CD4-positive, alpha-beta T cell treated with Interleukin-4 for 1 hour (primary cell): Measurements from ENCODE around the gene SFTPD.

ENCODE experiments used
- DNase-seq, 2 donors: peaks; one replicate each; pipeline ENCODE4 v3.0.0-alpha.2; 2020 to 2022

The SFTPD gene

DNA sequence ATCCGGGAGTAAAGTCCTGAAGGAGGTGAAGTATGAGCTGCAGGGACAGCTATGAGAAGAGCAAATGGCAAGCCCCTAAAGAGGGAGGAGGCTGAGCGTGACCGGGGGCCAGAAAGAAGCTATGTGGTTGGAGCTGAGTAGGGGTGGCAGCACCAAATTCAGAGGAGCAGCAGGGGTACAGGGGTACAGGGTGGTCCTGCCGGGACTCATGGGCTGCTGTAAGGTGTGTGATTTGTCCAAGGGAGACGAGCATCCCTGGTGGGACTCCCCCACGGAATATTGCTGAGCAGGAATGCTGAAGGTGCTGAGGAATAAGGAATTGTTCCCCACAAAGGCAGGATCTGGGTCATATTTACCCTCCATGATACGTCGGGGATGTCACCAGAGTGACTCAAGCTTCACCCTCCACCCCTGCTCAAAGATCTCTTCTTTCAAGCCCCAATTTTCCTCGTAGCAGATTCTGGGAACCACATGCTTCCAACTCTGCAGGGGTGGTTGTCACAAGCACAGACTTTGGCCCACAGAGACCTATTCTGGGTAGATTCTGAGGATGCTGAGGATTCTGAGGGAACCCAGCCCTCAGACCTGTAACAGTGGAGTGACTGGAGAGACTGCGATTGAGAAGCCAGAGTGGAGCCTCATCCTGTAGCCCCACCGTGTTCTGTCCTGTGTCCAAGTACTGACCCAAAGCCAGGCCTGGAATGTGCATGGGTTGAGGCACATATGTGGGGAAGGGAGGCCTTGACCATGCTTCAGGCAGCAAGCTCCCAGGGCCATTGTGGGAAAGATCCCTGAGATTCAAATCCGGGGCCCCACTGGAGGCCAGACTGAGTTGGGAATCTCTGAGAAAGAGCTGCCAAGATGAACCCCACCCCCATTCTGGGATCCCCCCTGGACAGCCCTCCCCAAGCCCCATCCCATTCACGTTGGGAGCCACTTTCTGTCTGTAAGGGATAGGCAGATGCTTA lies 4.2 kb downstream of the SFTPD start:
- DNase-seq: no peak

DNA sequence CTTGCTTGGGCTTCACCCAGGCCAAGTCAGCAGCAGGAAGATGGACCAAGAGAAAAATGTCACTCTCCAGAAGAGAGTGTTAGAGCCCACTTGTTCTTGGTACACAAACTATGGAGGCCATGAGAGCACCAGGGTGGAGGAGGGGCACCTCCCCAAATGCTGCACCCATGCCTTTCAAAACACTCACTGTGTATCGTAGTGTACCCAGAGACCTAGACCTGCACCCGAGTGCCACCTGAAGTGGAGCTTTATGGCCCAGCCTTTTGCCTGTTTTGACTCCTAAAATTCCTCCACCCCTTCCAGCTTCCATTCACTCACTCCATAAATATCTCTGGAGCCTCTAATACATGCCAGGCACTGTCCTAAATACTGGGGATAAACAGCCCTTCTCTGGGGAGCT lies 5.0 kb downstream of the SFTPD start:
- DNase-seq: no peak

DNA sequence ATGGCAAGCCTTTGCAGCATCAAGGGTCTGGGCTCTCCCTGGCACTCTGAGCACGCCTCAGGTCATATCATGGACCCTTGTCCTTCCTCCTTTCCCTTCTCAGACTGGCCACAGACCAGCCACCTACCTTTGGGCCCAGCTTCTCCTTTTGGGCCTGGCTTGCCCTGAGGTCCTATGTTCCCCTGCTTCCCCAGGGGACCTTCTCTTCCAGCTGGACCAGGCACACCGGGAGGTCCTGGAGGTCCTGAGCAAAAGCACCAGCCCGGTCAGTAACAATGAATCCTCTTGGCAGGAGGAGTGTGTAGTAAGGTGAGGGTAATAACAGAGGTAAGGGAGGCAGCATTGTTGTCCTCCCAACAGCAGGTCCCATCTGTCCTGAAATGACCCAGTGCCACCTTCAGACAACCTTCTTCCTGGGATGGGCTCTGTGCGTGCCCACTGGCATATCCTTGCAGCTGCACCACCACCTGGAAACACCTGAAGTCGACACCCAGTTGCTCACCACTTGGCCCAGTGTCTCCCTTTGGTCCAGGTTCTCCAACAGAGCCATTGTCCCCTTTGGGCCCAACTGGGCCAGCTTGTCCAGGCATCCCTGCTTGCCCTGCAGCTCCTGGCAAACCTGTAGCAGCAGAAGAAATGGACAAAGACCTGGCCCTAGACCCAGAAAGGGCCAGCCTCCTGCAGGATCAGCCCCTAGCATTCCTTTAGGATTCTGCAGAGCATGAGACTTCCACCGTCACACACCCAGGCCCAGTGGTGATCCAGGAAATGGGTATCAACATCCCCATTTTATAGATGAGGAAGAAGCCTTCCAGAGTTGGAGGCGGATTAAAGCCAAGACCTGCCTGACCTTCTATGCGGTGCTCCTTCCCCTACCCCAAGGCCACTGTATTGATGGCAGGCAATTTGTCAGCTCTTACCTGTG lies 6.4 kb downstream of the SFTPD start:
- no peak for DNase-seq

DNA sequence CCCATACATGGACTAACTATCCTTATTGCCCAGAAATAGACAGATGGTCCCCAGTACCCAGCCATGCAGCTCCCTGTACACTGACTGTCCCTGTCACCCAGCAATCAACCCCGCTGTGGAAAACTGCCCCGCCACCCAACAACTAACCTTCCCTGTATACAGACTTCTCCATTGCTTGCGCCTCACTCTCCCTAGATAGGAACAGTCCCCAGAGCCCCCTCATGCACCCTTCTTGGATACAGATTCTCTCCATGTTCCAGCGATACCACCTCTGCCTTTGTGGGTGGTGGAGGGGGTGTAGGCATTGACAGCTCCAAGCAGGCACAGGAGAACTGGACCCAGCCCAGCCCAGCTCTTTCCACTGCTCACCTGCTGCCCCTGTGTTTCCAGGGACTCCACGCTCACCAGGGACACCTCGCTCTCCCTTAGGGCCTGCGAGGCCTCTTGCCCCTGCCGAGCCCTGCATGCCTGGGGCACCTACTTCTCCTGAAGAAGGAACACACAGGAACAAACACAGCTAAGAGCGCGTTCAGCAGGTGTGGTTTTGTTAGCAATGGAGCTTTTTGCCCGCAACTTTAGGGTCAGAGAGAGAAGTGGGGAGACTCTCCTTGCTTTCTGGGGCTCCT lies 7.2 kb downstream of the SFTPD start:
- DNase-seq: no peak

DNA sequence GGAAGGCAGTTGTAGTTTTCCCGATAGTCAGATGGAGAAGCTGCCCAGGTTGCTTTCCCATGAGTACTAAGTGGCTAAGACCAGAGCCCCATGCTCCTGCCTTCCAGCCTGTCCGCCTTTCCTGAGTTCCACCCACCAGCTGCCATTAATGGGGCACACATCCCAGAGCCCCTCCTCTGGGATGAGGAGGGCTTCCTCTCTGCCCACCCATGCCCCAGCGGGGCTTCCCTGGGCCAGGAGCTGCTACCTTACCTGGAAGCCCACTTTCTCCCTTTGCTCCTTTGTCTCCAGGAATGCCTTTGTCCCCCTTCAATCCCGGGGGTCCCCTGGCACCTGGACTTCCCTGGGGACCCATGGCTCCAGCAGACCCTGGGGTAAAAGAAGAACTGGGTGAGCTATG lies 7.8 kb downstream of the SFTPD start:
- no peak for DNase-seq

DNA sequence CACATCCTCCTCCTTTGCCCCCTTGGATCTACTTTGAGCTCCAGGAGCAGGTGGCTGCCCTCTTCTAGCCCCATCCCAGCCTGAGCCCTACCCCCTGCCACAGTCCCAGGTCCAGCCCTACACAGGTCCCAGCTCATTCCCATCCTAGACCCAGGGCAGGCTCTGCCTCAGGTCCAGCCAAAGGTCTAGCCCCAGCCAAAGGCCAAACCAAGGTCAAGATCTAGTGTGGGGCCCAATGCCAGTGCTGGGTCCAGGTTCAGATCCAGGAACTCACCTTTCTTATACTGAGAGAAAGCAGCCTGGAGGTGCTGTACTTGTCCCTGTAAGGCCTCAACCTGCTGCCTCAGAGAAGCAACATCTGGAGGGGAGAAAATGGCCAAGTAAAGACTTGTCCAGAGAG lies 8.5 kb downstream of the SFTPD start:
- no peak for DNase-seq

DNA sequence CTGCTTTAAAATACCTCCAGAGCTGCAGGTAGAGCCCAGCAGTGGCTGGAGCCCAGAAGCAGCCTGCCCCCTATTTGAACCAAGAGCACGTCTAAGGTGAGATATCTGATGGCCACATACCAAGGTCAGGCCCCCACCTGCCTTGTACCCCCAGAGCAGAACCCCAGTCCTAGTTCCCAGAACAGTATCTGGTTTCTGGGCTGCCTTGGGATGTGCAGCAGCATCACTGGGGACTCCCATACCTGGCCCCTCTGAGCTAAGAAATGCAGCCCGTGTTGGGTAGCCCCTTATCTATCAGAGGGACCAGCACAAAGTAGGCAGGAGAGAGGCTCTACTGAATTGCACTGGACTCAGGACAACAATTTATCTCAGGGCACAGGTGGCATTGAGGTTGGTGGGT lies 8.9 kb downstream of the SFTPD start:
- DNase-seq: no peak

DNA sequence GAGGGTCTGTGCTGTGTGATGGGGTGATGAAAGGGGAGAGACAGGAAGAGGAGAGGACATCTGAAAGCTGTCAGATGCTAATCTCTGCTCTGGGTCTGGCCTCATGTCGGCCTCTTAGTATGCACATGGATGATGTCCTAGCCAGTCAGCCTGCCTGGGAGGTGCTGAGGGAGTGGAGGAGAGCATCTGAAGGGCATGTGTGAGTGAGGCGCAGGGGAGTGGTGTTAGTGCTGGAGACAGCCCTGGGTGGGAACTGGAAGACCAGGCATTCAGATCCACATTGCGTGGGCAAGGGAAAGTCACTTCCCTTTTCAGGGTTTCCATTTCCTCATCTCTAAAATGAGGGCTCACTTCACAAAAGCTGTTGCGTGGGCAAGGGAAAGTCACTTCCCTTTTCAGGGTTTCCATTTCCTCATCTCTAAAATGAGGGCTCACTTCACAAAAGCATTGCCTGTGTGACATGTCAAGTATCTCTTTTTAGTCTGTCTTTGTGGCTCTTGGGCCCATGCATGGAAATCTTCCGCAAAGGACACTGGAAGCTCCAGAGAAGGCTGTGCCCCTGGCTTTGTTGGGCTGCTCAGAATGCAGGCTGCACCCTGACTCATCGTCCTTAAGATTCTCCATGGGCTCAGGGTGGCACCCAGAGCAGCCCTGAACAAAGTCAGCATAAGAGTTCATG lies 10.0 kb downstream of the SFTPD start:
- DNase-seq: peak; percentile 26 to 84

DNA sequence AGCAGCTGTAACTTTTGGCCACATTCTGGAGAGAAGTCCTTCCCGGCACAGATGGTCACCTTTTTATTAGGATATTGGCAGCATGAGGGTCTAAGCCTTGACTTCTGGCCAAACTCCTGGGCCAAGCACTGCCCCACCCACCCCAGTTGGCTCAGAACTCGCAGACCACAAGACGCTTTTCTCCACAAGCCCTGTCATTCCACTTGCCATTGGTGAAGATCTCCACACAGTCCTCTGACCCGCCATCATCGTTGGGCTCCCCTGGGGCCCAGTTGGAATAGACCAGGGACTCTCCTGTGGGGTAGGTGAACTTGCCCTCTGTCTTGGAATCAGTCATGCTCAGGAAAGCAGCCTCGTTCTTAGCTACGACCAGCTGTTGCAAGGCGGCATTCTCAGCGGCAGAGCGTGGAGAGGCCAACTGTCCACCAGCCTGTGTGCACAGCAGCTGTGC lies 11.2 kb downstream of the SFTPD start:
- no peak for DNase-seq

DNA sequence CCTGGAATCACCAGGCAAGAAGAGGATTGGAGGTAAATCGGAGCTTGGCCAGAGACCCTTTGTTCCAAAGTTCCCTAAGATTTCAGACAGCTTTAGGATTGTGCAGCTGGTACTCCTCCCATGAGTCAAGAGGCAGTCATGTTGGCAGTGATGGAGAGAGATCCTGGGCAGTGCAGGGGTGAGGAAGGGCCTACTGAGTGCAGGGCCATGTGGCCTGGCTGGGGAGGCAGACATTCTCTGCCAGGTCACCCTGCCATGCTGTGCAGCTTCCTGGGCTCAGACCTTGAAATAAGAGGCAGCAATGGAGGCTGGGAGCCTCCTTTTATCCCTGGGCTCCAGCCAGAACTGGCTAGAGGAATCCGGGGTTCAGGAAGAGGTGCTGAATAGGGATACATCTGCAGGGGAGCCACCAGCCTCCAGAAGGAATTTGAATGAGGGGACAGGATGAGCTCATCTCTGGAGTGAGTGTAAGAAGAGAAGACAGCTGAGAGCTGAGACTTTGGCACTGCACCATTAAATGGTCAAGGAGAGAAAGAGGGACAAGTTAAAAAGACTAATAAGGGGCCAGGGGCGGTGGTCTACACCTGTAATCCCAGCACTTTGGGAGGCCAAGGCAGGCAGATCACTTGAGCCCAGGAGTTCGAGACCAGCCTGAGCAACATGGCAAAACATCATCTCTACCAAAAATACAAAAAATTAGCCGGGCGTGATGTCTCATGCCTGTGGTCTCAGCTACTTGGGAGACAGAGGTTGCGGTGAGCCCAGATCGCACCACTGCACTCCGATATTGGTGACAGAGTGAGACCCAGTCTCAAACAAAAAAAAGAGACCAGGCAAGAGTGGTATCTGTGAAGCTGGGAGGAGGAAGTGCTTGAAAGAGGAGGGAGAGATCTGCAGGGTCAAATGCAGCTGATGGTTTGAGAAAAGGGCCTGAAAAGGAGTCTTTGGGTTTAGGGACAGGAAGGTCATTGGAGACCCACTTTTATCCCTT lies 12.0 kb downstream of the SFTPD start:
- DNase-seq: no peak

DNA sequence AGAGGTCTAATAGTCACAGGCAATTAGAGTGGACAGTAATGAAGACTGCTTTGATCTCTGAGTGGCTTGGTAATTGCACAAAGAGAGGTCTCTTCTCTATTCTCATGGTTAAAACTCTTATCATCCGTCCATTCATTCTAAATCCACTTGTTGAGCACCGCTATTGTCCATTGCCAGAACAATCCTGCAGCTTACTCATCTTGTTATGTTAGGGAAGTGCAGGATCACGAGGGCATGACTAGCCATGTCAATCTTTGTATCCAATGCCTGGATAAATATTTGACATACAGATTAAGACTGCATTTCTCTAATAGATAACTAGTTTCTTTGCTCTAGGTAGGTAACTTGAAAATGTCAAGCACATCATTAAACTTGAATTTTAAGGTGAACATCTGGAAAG lies 14.9 kb downstream of the SFTPD start:
- DNase-seq: no peak

DNA sequence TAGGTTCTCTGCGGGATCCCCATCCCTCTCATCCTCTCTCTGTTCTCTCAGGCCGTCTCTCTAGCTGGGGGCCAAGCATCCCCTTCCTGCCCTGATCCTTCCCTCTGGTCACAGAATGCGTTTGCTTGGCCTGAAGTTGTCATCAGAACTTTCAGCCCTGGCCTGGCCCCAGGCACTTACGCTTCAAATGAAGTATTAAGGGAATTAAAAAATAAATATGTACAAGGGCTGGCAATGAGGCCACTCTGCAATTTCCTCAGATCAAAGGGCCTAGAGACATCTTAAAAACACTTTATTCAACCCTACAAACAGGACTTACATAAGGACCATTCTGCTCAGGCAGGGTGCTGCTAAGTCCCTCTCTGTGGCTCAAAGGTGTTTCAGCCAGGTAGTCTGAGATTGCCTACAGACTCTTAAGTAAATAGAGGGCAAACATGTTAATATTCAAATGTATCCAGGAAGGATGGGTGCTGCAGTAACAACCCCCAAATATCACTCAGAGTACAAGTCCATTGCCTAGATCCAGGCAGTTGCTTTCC lies 16.0 kb downstream of the SFTPD start:
- no peak for DNase-seq

DNA sequence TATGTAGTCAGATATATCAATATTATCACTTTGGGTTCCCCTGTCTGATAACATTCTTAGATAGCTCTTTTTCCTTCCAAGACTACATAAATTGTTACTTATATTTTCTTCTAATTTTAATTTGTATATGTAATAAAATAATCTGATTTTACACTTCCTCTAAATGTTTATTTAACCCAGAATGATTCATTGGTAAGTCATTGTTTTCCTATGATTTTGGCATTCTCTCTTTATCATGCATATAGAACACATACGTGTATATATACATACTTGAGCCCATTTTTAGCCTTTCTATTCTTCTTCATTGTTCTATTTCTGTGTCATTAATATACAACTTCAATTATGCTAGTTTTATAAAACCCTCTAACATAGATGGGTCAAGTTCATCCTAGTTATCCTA lies 16.6 kb downstream of the SFTPD start:
- DNase-seq: no peak

DNA sequence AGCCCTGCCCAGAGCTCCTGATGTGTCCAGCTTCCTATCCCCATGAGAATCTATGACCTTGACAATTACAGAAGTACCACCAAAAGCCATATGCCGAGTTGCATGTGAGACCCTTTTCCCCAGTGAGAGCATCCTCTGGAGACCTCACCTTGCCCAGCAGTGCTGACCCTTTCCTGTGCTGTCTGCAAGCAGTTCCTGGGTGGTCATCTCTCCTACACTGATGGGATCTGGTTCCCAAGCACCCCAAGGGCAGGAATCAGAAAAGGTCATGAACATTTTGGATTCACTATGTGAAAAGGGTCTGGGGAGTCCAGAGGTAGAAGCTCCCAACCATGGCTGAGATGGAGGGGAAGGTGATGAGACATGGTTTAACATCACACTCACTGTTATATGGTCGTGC lies 18.2 kb downstream of the SFTPD start:
- no peak for DNase-seq

DNA sequence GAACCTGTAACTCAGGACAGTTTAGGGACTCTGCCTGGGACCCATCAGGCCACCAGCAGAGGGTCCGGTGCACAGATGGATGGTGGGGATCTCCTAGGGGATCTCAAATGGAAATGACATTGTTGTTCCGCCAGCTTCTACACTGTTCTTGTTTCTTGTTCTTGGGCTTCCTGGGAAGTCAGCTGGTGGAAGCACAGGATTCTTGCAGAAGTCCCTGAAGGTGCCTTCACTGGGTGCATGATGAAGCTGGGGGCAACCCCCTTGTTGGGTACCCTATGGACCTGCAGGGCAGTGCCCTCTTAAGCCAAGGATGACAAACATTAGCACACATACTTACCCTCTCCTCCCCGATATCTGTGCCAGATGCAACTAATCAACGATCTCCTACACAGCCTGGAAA lies 18.6 kb downstream of the SFTPD start:
- DNase-seq: no peak

DNA sequence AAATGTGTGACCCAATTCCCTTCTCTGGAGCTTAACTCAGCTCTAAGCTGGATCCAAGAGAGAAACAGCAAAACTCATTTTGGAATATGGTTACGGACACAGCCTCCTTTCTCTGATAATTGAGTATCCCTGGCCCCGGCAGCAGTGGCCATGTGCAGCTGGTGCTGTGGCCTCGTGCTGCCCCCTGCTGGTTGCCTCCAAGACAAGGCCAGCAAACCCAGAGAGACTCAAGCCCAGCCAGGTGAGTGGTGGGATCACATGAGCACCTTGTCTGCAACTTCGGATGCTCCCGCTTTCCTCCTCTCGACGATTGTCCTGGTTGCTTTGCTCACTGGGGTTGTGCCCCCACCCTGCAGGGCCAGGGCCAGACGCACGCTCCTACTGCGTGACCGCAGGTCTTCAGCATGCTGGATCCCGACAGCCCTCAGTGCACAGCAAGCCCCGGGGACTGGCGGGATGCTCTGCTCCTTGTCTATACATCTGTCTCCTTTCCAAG lies 19.4 kb downstream of the SFTPD start:
- DNase-seq: peak; percentile 68 to 69

DNA sequence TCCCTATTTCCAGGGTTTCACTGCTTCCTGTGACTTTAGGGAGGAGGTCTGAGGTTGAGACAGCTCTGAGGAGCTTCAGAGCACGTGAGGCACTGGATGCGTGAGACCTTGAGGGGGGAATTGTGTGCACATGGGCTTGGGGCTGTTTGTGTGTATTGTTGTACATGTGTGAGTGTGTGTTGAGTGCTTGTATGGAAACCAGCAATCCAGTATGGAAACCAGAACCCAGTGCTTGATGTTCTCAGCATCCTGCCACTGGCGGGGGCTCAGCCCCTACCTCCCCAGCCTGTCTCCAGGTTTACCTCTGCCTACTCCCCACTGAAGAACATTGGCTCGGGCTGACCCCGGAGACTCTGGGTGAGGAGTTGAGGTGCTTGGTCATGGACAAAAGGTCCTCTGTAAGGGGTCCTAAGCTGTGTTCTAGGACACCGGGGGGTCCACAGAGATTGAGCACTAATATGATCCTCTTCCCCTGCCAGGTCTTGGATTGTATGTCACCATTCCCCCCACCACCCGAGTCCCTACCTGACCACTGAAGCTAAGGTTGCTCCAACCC lies 20.8 kb downstream of the SFTPD start:
- DNase-seq: no peak

DNA sequence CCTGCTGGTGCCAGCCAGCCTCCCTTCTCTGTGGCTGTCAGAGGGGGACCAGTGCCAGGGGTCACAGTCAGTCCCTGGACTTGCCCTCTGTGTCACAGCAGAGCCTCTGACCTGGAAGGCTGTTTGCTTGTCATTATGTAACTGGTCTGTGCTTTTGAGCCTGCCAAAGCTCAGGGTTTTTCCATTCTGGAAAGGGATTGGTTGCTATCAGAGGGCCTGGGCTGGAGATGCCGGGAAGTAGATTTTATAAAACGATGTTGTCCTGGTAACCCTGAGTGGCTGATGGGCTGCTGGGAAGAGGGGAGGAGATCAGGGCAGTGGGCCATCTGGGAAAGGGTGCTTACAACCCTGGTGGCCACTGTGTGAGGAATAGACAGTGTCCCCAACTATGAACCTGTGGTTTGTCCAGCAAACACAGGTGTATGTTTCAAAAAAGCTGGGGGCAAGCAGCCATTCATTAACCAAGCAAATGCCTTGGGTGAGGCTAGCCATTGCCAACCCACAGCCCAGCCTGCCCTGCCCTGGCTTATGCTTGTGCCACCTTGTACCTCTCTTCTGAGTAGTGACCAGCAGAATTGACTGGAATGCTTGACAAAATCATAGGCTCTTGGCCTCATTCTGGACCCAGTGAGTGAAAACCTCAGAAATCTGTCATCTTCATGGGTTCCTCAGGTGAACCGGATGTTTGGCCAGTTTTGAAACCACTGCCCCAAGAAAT lies 21.6 kb downstream of the SFTPD start:
- DNase-seq: no peak

DNA sequence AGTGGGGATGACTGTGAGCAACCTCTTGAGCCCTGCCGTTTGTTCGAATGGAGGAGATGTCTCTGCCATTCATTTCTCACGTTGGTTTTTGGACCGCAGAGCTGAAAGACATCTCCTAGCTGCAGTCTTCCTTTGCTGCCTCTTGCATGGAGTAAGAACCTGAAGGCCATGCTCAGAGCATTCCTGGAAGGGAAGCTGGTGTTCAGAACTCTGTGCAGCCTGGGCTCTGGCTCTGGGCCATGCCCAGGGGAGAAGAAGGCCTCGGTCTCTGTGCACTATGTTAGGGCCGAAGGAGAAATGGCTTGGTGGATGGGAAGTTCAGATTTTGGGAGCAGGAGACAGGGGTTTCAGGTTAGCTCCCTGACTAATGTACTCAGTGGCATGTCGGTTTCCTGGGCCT lies 22.9 kb downstream of the SFTPD start:
- DNase-seq: no peak

DNA sequence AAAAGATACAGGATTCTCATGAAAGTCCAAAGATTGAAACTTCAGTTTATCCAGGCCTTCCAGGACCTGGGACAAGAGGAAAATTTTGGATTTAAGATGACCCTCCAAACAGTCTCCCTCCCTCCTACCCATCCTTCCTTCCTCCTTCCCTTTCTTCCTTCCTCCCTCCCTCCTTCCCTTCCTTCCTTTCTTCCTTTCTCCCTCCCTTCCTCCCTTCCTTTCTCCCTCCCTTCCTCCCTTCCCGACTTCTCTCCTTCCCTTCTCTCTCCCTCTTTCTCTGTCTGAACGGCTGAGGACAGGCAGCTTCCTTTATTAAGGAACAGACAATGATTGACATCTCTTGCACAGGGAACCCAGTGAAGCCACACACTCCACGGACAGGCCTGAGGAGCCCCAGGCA lies 23.3 kb downstream of the SFTPD start:
- no peak for DNase-seq
